ENCODE measurements around the gene VWA7. TPM values are rescaled to one million over a fixed set of nuclear protein-coding genes. Genes with fewer than 3 reads are reported as not detected.

VWA7 gene

DNA sequence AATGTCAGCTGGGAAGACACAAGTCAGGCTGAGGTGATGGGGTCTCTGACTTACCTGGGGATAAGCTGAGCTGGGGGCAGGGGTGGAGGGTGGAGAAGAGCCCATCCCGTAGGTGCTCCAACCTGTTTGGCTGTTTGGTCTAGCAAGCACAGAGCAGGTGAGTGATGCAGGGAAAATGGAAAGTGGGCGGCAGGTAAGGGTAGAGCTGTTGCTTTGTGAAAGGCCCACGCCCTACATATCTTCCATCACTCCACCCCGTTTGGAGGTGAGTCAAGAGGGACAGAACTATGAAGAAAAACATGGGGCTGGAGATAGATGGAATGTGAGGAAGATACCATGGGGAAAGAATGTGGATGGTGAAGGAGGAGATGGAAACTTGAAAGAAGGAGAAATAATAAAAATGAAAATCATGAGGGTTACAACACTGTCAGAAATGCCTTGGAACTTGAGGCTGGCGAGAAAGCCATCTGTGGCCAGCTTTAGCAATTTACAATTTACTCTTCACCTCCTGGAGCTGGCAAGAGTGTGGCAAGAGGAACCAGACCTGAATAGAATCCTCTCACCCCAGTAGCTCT, 56.8 kb downstream of the VWA7 start:
- H3K9me3 ChIP-seq (replicated peaks; ENCODE audit: low read length): no peaks in the 10 kb centered on the region
- no peak overlapping the region for H3K4me3 ChIP-seq (ENCODE audit: low read length)
- H3K9ac ChIP-seq (ENCODE audit: low read depth, low read length): no peak overlapping the region
- no peaks in the 10 kb centered on the region for H3K4me1 ChIP-seq (ENCODE audit: control insufficient read depth, insufficient read depth, low read length)
- no peak overlapping the region for H3K4me2 ChIP-seq (ENCODE audit: low read length)
- H3K27me3 ChIP-seq (ENCODE audit: control insufficient read depth, insufficient read depth, low read length): no peaks in the 10 kb centered on the region
- H3K36me3 ChIP-seq (ENCODE audit: insufficient read depth, low read length): no peaks in the 10 kb centered on the region

DNA sequence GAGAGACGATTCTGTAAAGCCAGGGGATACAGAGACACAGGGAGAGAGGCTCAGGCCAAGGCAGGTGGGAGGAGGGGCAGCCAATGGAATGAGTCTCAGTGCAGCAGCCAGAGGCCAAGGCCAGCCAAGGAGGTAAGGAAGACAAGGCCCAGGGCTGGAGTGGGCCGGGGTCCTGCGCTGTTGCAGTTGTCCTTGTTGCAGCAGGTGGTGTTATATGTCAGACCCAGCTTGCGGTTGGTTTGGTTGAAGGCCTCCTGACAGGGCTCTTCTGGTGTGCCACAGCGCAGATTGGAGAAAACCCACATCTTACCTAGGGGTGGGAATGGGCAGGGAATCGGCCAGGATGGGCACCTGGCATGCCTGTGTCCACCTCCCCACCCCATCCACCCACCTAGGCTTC, 58.1 kb downstream of the VWA7 start:
- no peaks in the 10 kb centered on the region for H3K9me3 ChIP-seq (replicated peaks; ENCODE audit: low read length)
- H3K9ac ChIP-seq (ENCODE audit: low read depth, low read length): no peak overlapping the region
- H3K27me3 ChIP-seq (ENCODE audit: control insufficient read depth, insufficient read depth, low read length): no peaks in the 10 kb centered on the region
- H3K4me2 ChIP-seq (ENCODE audit: low read length): no peak overlapping the region
- H3K36me3 ChIP-seq (ENCODE audit: insufficient read depth, low read length): no peaks in the 10 kb centered on the region
- H3K4me1 ChIP-seq (ENCODE audit: control insufficient read depth, insufficient read depth, low read length): no peaks in the 10 kb centered on the region
- no peak overlapping the region for H3K4me3 ChIP-seq (ENCODE audit: low read length)

DNA sequence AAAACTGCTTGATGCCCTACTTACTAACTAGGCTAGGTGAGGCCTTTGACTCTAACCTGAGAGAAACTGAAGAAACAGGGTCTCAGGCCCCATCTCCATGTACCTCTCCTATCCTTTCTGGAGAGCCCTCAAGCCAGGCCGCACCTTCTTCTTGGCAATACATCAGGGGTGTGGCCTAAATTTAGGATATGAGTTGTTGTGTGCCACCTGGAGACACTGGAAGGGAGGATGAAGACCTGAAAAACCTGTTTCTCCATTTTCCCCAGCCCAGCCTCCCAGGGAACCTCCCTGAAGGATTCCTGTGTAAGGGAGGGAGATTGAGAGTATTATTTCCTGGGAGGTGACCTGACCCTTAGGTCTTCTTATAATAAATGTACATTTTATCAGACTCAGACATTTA, 58.9 kb downstream of the VWA7 start:
- H3K36me3 ChIP-seq (ENCODE audit: insufficient read depth, low read length): no peaks in the 10 kb centered on the region
- H3K4me1 ChIP-seq (ENCODE audit: control insufficient read depth, insufficient read depth, low read length): no peaks in the 10 kb centered on the region
- peaks cover 1% of the 10 kb centered on the region for H3K27me3 ChIP-seq (ENCODE audit: control insufficient read depth, insufficient read depth, low read length)
- no peaks in the 10 kb centered on the region for H3K9me3 ChIP-seq (replicated peaks; ENCODE audit: low read length)
- no peak overlapping the region for H3K4me3 ChIP-seq (ENCODE audit: low read length)
- H3K4me2 ChIP-seq (ENCODE audit: low read length): no peak overlapping the region
- no peak overlapping the region for H3K9ac ChIP-seq (ENCODE audit: low read depth, low read length)

DNA sequence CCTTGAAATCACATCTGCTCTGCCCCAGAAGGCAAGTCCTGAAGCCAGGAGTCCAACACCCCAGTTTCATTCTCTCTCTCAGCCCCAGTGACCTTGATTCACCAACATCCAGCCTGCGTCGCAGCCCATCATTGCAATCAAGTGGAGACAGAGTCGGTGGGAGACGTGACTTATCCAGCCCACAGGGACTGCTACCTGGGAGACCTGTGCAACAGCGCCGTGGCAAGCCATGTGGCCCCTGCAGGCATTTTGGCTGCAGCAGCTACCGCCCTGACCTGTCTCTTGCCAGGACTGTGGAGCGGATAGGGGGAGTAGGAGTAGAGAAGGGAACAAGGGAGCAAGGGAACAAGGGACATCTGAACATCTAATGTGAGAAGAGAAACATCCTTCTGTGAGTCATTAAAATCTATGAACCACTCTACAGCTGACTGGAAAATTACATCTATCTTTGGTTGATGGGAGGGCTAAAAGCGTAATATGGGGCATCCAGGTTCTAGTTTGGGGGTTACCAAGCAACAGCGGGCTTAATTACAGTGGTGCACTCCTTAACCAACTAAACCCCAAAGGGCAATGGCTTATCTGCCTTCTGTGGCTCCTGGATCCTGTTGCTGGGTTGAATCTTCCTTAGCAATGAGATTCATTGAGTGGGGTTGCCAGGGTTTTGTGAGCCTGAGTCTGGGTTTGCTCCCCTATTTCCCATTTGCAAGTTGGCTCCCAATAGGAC, 59.5 kb downstream of the VWA7 start:
- Histone ChIP-seq H3K9ac (ENCODE audit: low read depth, low read length) (no peak overlapping the region), H3K4me1 (ENCODE audit: control insufficient read depth, insufficient read depth, low read length) (no peaks in the 10 kb centered on the region), H3K9me3 (replicated peaks; ENCODE audit: low read length) (no peaks in the 10 kb centered on the region), H3K36me3 (ENCODE audit: insufficient read depth, low read length) (no peaks in the 10 kb centered on the region), H3K27me3 (ENCODE audit: control insufficient read depth, insufficient read depth, low read length) (peaks cover 4% of the 10 kb centered on the region), H3K4me3 (ENCODE audit: low read length) (no peak overlapping the region), H3K4me2 (ENCODE audit: low read length) (no peak overlapping the region)

Small RNAs within 50 kb of the gene (small RNA-seq; reads per million reads assigned to genes)
- gene MSH5-SAPCD1 (not detected), gene RF00019 (not detected), gene RNU6-850P (not detected), gene SAPCD1 (not detected)
